ENCODE measurements around the gene TNIP1.

Gene TNIP1

DNA sequence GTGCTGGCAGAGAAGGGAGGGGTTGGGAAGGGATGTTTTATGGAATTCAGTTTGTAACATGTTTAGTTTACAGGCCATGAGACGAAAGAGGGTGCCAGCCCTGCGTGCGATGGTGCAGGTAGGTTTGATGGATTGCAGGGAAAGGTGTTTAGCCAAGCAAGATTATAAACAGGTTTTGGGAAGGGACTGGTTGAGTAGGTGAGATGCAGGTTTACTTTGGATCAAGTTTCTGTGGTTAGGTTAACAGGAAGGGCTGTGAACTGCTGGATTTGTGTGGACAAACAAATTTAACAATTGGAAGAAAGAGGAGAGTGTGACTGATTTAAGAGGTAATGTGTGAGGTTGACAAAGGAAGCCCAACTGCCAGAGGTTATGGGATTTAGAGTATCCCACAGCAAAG is 93.1 kb downstream of the TNIP1 start:
- no peaks in the 10 kb centered on the region for H3K27me3 ChIP-seq (ENCODE audit: control insufficient read depth, insufficient read depth, low read length, poor library complexity, severe bottlenecking)
- WGBS, 2 experiments = 95 to 96% methylated on average over 3 of the region's 3 CpGs
- no peak overlapping the region for H3K4me3 ChIP-seq (ENCODE audit: insufficient read depth, low read depth, low read length)
- H3K36me3 ChIP-seq (ENCODE audit: control insufficient read depth, insufficient read depth, low read length) = no peaks in the 10 kb centered on the region
- H3K9me3 ChIP-seq (ENCODE audit: control insufficient read depth, low read length) = no peaks in the 10 kb centered on the region
- no peak overlapping the region for H3K27ac ChIP-seq (ENCODE audit: insufficient read depth, low read depth, low read length, poor library complexity, severe bottlenecking)
- H3K4me1 ChIP-seq (ENCODE audit: control insufficient read depth, insufficient read depth, low read length) = no peaks in the 10 kb centered on the region

Measured in ectodermal cell (in vitro differentiated cells).